Suppressor macrophage treated with lipopolysaccharide for 1 hour (primary cell): ENCODE results near the gene SLC36A4.
"Not testable (repeated sequence)": the region's sequence is repeated elsewhere in the genome, so short reads cannot be mapped to it uniquely, and the experiment has no call there.

ENCODE experiments used
- DNase-seq, 3 donors: peaks; one replicate each; pipeline ENCODE4 v3.0.0-alpha.2; 2020 to 2022

Gene SLC36A4

DNA sequence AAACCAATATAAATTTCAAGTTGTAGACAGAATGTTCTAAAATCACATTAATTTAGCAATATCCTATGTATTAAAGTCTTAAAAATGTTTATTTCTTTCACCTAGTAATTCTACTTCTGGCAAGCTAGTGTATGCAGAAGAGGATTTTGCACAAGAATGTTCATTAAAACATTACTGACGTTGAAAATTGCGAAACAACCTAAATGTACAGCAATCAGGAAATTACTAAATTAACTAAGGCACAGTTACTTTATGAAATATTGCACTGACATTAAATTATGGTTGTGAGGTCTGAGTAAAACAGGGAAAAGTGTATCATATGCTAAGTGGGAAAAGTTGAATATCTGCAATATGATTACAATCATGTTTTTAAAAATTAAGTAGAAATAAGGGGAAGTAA lies 4.1 kb downstream of the SLC36A4 start:
- peak; percentile 24 to 83 (median 78) for DNase-seq

GRCh38 chr11:93192163-93192562 lies 5.6 kb downstream of the SLC36A4 start:
- DNase-seq, result peak in 1 of 3 donors; percentile 24

DNA sequence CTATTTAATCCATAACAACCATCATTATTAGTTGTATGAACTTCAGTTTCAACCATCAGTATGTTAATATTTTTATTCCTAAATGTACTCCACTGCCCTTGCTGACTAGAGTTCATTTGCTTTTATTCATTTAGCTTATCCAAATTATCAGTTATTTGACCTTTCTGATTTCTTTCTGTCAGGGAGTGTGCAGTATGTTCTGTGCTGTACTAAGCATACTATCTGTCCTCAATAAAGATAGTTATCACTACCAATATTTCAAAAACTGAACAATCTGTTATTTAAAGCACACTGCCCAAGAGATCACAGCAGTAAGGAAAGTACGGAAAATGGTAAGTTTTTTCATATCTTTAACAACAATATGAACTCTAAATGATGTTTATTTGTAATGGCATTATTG lies 8.3 kb downstream of the SLC36A4 start:
- no peak for DNase-seq

DNA sequence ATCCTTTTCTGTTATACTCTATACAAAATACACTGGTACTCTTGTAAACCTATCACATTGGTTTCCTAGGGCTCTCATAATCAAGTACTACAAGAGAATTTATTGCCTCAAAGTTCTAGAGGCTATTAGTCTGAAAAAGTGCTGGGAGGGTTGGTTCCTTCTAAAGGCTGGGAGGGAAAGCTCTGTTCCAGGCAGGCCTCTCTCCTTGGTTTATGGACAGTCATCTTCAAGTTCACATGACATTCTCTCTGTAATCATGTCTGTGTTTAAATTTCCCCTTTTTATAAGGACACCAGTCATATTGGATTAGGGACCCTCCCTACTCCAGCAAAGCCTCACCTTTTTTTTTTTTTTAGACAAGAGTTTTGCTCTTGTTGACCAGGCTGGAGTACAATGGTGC lies 9.1 kb downstream of the SLC36A4 start:
- DNase-seq, result peak; percentile 35 to 45 (median 41)

- no peak for DNase-seq
These were observed 10.5 kb downstream of the SLC36A4 start for GRCh38 chr11:93187290-93187689.

DNA sequence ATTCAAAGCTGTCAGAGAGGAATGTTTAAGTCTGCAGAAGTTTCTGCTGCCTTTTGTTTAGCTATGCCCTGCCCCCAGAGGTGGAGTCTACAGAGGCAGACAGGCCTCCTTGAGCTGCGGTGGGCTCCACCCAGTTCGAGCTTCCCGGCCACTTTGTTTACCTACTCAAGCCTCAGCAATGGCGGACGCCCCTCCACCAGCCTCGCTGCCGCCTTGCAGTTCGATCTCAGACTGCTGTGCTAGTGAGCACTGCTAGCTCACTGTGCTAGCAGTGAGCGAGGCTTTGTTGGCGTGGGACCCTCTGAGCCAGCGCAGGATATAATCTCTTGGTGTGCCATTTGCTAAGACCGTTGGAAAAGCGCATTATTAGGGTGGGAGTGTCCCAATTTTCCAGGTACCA lies 19.9 kb downstream of the SLC36A4 start:
- DNase-seq, result not testable (repeated sequence)

- peak in 2 of 3 donors; percentile 15 to 21 for DNase-seq
These were observed 27.7 kb downstream of the SLC36A4 start for GRCh38 chr11:93169950-93170561.

DNA sequence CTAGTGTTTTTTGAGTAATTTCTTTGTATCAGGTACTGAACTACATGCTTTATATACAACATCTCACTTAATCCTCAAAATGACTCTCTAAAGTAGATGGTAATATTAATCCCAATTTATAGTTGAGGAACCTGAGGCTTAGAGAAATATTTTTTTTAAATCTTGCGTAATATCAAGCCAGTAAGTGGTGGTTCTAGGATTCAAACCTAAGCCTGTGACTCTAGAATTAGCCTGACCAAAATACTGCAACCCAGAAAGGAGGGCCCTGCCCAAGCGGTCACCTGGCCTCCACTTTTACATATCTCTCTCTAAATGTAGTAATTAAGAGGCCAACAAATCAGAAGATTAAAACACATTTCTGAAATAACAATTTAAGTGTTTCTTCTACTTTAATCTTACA lies 28.6 kb downstream of the SLC36A4 start:
- DNase-seq, result no peak

DNA sequence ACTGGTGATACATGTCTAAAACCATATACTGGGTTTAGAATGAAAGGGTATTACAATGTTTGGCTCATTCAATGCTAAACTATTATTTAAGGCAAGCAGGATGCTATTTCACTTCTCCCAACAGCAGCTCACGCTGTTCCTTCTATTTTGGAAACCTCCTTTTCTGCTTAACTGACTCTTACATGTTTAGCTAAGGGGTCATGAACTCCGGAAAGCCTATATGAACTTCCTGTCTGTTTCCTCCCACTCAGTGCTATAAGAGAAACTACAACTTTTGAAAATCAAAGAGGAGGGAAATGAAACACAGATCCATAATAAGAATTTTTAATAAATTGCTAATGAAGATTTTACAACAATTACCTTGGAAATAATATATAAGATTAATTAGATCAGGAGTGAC lies 30.9 kb downstream of the SLC36A4 start:
- DNase-seq, result peak; percentile 29 to 52 (median 52)

DNA sequence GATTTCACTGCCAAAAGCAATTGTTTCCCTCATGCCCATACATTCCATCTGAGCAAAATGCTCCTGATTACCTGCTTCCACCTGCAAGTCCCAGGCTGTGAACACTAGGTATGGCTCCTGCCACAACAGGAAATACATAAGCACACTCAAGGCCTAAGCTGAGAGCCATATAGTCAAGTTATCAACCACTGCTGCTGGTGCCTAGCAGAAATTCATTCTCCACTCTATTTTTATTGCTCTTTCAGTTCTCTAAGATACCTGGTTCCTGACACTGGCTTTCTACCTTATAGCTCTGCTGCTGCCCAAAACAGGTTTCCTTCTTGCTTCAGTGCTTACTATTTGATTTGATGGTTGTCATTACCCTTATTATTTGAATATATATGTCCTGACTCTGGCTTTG lies 31.6 kb downstream of the SLC36A4 start:
- DNase-seq, result no peak

DNA sequence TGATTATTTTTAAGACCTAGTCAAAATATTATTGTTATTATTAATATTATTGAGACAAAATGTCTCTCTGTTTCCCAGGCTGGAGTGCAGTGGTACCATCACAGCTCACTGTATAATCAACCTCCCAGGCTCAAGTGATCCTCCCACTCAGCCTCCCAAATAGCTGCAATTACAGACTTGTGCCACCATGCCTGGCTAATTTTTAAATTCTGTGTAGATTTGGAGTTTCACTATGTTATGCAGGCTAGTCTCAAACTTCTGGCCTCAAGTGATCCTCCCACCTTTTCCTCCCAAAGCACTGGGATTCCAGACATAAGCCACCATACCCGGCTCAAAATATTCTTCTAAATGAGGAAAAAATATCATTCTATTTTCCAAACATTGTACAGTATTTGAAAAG lies 37.0 kb downstream of the SLC36A4 start:
- no peak for DNase-seq

GRCh38 chr11:93160156-93160555 lies 37.6 kb downstream of the SLC36A4 start:
- DNase-seq, result no peak

DNA sequence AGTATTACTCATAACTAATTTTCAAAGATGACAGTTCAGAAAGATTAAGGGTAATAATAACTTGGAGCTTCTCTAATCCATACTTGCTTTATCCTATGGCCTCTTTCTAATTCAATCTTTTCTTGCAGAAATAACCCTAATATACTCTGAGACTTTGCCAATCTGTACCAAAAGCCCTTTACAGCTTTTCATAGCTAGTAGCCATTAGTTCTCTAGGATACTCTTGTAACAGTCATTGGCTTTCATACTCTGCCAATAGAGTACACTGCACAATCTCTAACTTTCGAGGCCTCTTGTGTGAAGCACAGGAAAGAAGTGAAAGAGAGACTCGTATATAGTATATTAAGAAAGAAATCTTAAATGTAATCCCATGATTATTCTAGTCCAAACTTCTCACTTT lies 38.1 kb downstream of the SLC36A4 start:
- no peak for DNase-seq

GRCh38 chr11:93155738-93156137 lies 42.1 kb downstream of the SLC36A4 start:
- no peak for DNase-seq

- no peak for DNase-seq
These were observed 52.3 kb downstream of the SLC36A4 start for GRCh38 chr11:93145390-93145915.

DNA sequence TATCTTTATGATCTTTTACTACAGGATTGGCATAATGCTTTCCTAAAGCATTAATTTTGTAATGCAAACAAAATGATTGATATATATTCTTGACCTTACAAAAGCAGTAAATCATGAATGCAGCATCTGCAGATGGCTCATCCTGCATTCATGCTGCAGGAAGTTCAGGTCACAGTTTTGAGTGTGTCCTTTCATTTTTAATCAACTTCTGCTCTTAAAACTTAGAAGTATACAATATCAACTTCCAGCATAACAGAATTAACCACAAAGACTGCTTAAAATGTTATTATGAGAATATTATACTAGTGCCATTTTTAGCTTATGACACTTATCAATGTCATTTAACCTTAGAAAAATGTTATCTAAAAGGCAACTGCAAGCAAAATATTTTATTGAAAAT lies 54.0 kb downstream of the SLC36A4 start:
- no peak for DNase-seq

- DNase-seq, result no peak
These were observed 54.6 kb downstream of the SLC36A4 start for GRCh38 chr11:93143186-93143585.

- DNase-seq, result no peak
These were observed 64.2 kb downstream of the SLC36A4 start for GRCh38 chr11:93133488-93134109.

DNA sequence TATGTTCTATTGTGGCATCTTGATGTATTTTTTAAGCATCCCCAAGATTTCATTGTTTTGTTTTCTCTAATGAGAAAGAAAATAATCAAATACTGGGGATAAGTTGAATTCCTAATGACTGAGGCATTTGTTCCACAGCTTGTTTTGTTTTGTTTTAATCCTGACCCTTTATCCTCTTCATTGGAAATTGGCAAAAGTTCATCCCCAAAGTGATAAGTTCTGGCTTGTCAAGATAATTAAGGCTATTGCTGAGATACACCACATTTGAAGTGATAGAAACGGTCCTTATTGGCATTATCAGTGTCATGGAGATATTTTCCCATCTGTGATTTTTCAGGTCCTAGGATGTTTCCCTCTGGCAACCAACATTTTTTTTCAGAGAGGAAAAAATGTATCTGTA lies 65.0 kb downstream of the SLC36A4 start:
- no peak for DNase-seq

DNA sequence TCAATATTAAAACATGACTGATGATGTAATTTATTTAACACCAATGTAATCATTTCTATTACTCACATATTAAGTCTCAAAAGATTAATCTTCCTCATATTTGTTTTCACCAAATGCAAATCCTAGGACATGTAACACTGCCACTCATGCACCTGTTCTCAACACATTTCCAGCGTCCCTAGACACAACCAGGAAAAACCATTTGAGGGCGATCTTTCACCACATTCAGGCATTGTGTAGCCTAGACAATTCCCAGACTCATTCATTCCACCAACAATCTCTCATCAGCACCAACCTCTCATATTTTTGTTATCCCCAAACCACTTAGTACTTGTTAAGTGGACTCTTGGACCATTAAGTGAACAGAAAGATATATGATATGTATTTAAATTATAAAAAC lies 66.1 kb downstream of the SLC36A4 start:
- DNase-seq, result peak in 2 of 3 donors; percentile 14 to 16

DNA sequence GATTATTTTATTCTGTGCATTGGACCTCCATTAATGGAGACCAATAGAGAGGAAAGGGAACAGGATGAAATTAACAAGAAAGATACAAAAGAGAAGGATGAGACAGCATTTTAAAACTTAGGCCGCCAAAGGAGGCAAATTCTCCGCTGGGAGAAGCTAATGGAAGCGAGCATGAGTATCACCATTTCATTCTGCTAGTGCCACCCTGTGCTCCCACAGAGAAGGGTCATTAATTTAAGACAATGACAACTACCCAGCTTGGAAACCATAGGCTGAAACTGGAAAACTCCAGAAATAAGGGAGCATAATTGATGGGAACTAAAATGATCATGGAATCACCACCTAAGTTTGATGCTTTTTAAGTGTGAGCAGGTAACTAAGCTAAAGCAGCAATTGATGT lies 69.2 kb downstream of the SLC36A4 start:
- no peak for DNase-seq

DNA sequence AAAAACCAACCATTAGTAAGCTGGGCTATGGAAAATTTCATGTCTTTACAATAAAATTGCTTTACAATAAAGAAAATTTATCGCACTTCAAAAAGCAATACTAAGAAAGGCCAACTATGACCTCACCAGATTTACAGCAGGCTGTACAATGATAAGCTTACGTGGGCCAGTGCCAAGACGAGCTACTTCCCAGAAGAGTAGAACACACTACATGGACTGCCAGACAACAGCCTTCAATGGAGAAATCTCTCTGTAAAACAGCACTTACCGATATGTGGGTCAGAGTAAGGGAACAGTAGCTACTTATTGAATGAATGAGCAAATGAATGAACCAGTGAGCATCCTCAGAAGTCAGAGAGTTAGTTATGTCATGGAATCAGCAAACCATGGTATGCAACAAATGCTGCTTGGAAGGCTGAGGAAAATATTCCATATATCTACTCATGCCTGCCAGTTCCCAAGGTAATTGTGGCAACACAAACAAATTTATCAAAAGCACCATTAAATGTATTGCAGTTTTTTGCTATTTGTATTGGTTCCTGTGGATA lies 74.4 kb downstream of the SLC36A4 start:
- no peak for DNase-seq

GRCh38 chr11:93122535-93123235 lies 75.1 kb downstream of the SLC36A4 start:
- DNase-seq, result no peak

- DNase-seq, result no peak
These were observed 79.5 kb downstream of the SLC36A4 start for GRCh38 chr11:93118276-93118675.
